GM23338 (cell line): ENCODE data around the gene HCST. TPM values are rescaled to one million over a fixed set of nuclear protein-coding genes. Genes with fewer than 3 reads are reported as not detected.

Experiments
- ATAC-seq: fragments of 200-7000 bp; cut with Tn5 transposase; 3 replicates; pipeline ENCODE4 v1.9.1; 2020
- DNase-seq: peaks from one replicate; pipeline ENCODE4 v3.0.0-alpha.2; 2015; ENCODE audit warnings: low spot score
- H2AFZ ChIP-seq: fragments of 200-600 bp; sonication (generic); 2 replicates; pipeline ENCODE4 v1.8.0; 2016; ENCODE audit warnings: antibody characterized with exemption, mild to moderate bottlenecking, moderate library complexity
- H3F3A ChIP-seq: fragments of 200-600 bp; sonication (generic); replicated peaks from 2 replicates; pipeline ENCODE4 v1.8.0; 2017; ENCODE audit warnings: antibody characterized with exemption, mixed run types, low read depth
- H3K27ac ChIP-seq: fragments of 200-600 bp; sonication (generic); 2 replicates; pipeline ENCODE4 v1.6.1; 2016; ENCODE audit warnings: low read depth
- H3K27me3 ChIP-seq: fragments of 200-600 bp; sonication (generic); 2 replicates; pipeline ENCODE4 v1.8.0; 2016; ENCODE audit warnings: mild to moderate bottlenecking, mixed run types, moderate library complexity; ENCODE audit not compliant: insufficient read depth
- H3K36me3 ChIP-seq: fragments of 200-600 bp; sonication (generic); 2 replicates; pipeline ENCODE4 v1.8.0; 2016; ENCODE audit warnings: mild to moderate bottlenecking; ENCODE audit not compliant: insufficient read depth
- H3K4me1 ChIP-seq: fragments of 200-600 bp; sonication (generic); 2 replicates; pipeline ENCODE4 v1.8.0; 2016; ENCODE audit warnings: mild to moderate bottlenecking, moderate library complexity; ENCODE audit not compliant: insufficient read depth
- H3K4me2 ChIP-seq: fragments of 200-600 bp; sonication (generic); 2 replicates; pipeline ENCODE4 v1.7.1; 2017; ENCODE audit warnings: mixed run types
- H3K4me3 ChIP-seq: fragments of 200-600 bp; sonication (generic); 2 replicates; pipeline ENCODE4 v1.6.1; 2016; ENCODE audit warnings: mixed run types
- H3K79me2 ChIP-seq: fragments of 200-600 bp; sonication (generic); replicated peaks from 2 replicates; pipeline ENCODE4 v1.8.0; 2017; ENCODE audit warnings: mild to moderate bottlenecking; ENCODE audit not compliant: insufficient read depth
- H3K9me2 ChIP-seq: fragments of 200-600 bp; sonication (generic); 2 replicates; pipeline ENCODE4 v1.8.0; 2017; ENCODE audit not compliant: insufficient read depth
- H4K20me1 ChIP-seq: fragments of 200-600 bp; sonication (generic); replicated peaks from 2 replicates; pipeline ENCODE4 v1.8.0; 2017; ENCODE audit warnings: mild to moderate bottlenecking; ENCODE audit not compliant: insufficient read depth
- H3K27ac Mint-ChIP-seq: 2 replicates; pipeline ENCODE4 v1.8.0; 2020; ENCODE audit warnings: inconsistent platforms, mild to moderate bottlenecking, moderate library complexity, mixed read lengths
- H3K27me3 Mint-ChIP-seq: 3 replicates; pipeline ENCODE4 v1.8.0; 2022; ENCODE audit warnings: low read depth, mild to moderate bottlenecking, moderate library complexity, mixed read lengths, inconsistent platforms; ENCODE audit not compliant: insufficient read depth, poor library complexity
- H3K36me3 Mint-ChIP-seq: 3 replicates; pipeline ENCODE4 v1.8.0; 2021; ENCODE audit warnings: low read depth, mild to moderate bottlenecking, inconsistent platforms, moderate library complexity, mixed read lengths
- H3K4me1 Mint-ChIP-seq: 3 replicates; pipeline ENCODE4 v1.8.0; 2020; ENCODE audit warnings: mild to moderate bottlenecking, inconsistent platforms, mixed read lengths
- H3K4me3 Mint-ChIP-seq: 3 replicates; pipeline ENCODE4 v1.8.0; 2021; ENCODE audit warnings: moderate library complexity, mild to moderate bottlenecking, inconsistent platforms, mixed read lengths
- H3K9me3 Mint-ChIP-seq: 3 replicates; pipeline ENCODE4 v1.8.0; 2020; ENCODE audit warnings: moderate library complexity, mild to moderate bottlenecking, inconsistent platforms, mixed read lengths
- CREB1 ChIP-seq: fragments of 250-450 bp; sonication (Bioruptor Pico); IDR thresholded peaks from 2 replicates; pipeline ENCODE4 v1.5.0; 2020; ENCODE audit warnings: low read depth, mild to moderate bottlenecking, moderate library complexity
- EZH2 ChIP-seq: fragments of 200-600 bp; sonication (generic); IDR thresholded peaks from one replicate; pipeline ENCODE4 v1.8.0; 2017; ENCODE audit warnings: antibody characterized with exemption, mild to moderate bottlenecking, low read depth; ENCODE audit not compliant: unreplicated experiment
- JUNB ChIP-seq: IDR thresholded peaks from one replicate; pipeline ENCODE4 v1.6.1; 2016; ENCODE audit warnings: antibody characterized with exemption; ENCODE audit not compliant: unreplicated experiment
- NANOG ChIP-seq: IDR thresholded peaks from 2 replicates; pipeline ENCODE4 v1.6.1; 2016; ENCODE audit warnings: antibody characterized with exemption, borderline replicate concordance
- POLR2AphosphoS5 ChIP-seq: IDR thresholded peaks from 2 replicates; pipeline ENCODE4 v1.6.1; 2016; ENCODE audit warnings: antibody characterized with exemption, low read depth
- STAT1 ChIP-seq: IDR thresholded peaks from one replicate; pipeline ENCODE4 v1.6.1; 2016; ENCODE audit warnings: antibody characterized with exemption; ENCODE audit not compliant: unreplicated experiment
- ZNF331 ChIP-seq: fragments of 250-450 bp; sonication (Bioruptor Pico); IDR thresholded peaks from 2 replicates; pipeline ENCODE4 v1.5.0; 2020; ENCODE audit warnings: low read depth, mild to moderate bottlenecking, moderate library complexity
- polyA plus RNA-seq: library from polyadenylated mRNA; unstranded; fragments of >200 nt; fragmentation: Nextera tagmentation; extraction: Ambion mirVana; gene quantifications from 2 replicates; pipeline ENCODE4 v1.2.1, GENCODE V29; 2016
- total RNA-seq: library from RNA; depleted of rRNA; stranded (reverse); fragments of >200 nt; shearing (Covaris generic); gene quantifications from 2 replicates; pipeline ENCODE4 v1.2.3, GENCODE V29; 2014
- TF ChIP-seq, protein P1 (sequence below): IDR thresholded peaks from one replicate; pipeline ENCODE4 v1.6.1; 2018; ENCODE audit warnings: antibody characterized with exemption; ENCODE audit not compliant: unreplicated experiment
- TF ChIP-seq, protein P2 (sequence below): fragments of 250-450 bp; sonication (Bioruptor Pico); IDR thresholded peaks from 2 replicates; pipeline ENCODE4 v1.5.0; 2020; ENCODE audit warnings: mild to moderate bottlenecking, moderate library complexity
- TF ChIP-seq, protein P3 (sequence below), 2 experiments: fragments of 200-600 bp in 1 of 2; sonication (generic) in 1 of 2; conservative IDR thresholded peaks; 2 replicates each; pipeline versions ENCODE4 v1.5.1 to v1.6.1; 2016 to 2017; ENCODE audit warnings: antibody characterized with exemption in 2 of 2, low read depth in 2 of 2, mild to moderate bottlenecking in 2 of 2, moderate library complexity in 1 of 2

HCST gene
- total and polyA plus RNA-seq, 2 experiments from 2014 or later, result 2.1 TPM; not detected in 1

DNA sequence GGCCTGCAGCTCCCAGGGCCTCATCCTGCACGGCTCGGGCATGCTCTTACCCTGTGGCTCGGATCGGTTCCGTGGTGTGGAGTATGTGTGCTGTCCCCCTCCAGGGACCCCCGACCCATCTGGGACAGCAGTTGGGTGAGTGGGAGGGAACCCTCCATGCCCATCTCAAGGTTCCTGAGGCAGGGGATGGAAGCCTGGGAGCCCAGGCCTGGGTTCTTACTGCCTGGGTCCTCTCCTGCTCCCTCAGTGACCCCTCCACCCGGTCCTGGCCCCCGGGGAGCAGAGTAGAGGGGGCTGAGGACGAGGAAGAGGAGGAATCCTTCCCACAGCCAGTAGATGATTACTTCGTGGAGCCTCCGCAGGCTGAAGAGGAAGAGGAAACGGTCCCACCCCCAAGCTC lies 30.7 kb upstream of the HCST start:
- H3K9me3 Mint-ChIP-seq, result no peaks in the 10 kb centered on the region; the same call in 2 of the 3 replicates
- H3K27me3 Mint-ChIP-seq, result peaks cover 29% of the 10 kb centered on the region
- Histone ChIP-seq H3K27ac (no peak overlapping the region), H2AFZ (no peak overlapping the region), H3F3A (peaks cover 15% of the 10 kb centered on the region; the same call in 1 of the 2 replicates), H3K9me2 (no peaks in the 10 kb centered on the region), H3K79me2 (no peaks in the 10 kb centered on the region), H3K36me3 (no peaks in the 10 kb centered on the region), H3K4me2 (no peak overlapping the region), H4K20me1 (no peaks in the 10 kb centered on the region), H3K4me3 (no peak overlapping the region), H3K4me1 (peaks cover 12% of the 10 kb centered on the region), H3K27me3 (peaks cover 16% of the 10 kb centered on the region)
- peaks cover 23% of the 10 kb centered on the region for H3K4me1 Mint-ChIP-seq
- ATAC-seq (no peak), DNase-seq (no peak)
- H3K36me3 Mint-ChIP-seq, result no peaks in the 10 kb centered on the region; the same call in 2 of the 3 replicates
- H3K4me3 Mint-ChIP-seq, result no peak overlapping the region
- TF ChIP-seq EZH2 (no peak), ZNF331 (CRISPR knock-in tag) (no peak), POLR2AphosphoS5 (no peak), STAT1 (no peak), JUNB (no peak), CREB1 (CRISPR knock-in tag) (no peak), NANOG (no peak)
- TF ChIP-seq, protein P1, sequence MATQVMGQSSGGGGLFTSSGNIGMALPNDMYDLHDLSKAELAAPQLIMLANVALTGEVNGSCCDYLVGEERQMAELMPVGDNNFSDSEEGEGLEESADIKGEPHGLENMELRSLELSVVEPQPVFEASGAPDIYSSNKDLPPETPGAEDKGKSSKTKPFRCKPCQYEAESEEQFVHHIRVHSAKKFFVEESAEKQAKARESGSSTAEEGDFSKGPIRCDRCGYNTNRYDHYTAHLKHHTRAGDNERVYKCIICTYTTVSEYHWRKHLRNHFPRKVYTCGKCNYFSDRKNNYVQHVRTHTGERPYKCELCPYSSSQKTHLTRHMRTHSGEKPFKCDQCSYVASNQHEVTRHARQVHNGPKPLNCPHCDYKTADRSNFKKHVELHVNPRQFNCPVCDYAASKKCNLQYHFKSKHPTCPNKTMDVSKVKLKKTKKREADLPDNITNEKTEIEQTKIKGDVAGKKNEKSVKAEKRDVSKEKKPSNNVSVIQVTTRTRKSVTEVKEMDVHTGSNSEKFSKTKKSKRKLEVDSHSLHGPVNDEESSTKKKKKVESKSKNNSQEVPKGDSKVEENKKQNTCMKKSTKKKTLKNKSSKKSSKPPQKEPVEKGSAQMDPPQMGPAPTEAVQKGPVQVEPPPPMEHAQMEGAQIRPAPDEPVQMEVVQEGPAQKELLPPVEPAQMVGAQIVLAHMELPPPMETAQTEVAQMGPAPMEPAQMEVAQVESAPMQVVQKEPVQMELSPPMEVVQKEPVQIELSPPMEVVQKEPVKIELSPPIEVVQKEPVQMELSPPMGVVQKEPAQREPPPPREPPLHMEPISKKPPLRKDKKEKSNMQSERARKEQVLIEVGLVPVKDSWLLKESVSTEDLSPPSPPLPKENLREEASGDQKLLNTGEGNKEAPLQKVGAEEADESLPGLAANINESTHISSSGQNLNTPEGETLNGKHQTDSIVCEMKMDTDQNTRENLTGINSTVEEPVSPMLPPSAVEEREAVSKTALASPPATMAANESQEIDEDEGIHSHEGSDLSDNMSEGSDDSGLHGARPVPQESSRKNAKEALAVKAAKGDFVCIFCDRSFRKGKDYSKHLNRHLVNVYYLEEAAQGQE, result no peak
- TF ChIP-seq, protein P2, sequence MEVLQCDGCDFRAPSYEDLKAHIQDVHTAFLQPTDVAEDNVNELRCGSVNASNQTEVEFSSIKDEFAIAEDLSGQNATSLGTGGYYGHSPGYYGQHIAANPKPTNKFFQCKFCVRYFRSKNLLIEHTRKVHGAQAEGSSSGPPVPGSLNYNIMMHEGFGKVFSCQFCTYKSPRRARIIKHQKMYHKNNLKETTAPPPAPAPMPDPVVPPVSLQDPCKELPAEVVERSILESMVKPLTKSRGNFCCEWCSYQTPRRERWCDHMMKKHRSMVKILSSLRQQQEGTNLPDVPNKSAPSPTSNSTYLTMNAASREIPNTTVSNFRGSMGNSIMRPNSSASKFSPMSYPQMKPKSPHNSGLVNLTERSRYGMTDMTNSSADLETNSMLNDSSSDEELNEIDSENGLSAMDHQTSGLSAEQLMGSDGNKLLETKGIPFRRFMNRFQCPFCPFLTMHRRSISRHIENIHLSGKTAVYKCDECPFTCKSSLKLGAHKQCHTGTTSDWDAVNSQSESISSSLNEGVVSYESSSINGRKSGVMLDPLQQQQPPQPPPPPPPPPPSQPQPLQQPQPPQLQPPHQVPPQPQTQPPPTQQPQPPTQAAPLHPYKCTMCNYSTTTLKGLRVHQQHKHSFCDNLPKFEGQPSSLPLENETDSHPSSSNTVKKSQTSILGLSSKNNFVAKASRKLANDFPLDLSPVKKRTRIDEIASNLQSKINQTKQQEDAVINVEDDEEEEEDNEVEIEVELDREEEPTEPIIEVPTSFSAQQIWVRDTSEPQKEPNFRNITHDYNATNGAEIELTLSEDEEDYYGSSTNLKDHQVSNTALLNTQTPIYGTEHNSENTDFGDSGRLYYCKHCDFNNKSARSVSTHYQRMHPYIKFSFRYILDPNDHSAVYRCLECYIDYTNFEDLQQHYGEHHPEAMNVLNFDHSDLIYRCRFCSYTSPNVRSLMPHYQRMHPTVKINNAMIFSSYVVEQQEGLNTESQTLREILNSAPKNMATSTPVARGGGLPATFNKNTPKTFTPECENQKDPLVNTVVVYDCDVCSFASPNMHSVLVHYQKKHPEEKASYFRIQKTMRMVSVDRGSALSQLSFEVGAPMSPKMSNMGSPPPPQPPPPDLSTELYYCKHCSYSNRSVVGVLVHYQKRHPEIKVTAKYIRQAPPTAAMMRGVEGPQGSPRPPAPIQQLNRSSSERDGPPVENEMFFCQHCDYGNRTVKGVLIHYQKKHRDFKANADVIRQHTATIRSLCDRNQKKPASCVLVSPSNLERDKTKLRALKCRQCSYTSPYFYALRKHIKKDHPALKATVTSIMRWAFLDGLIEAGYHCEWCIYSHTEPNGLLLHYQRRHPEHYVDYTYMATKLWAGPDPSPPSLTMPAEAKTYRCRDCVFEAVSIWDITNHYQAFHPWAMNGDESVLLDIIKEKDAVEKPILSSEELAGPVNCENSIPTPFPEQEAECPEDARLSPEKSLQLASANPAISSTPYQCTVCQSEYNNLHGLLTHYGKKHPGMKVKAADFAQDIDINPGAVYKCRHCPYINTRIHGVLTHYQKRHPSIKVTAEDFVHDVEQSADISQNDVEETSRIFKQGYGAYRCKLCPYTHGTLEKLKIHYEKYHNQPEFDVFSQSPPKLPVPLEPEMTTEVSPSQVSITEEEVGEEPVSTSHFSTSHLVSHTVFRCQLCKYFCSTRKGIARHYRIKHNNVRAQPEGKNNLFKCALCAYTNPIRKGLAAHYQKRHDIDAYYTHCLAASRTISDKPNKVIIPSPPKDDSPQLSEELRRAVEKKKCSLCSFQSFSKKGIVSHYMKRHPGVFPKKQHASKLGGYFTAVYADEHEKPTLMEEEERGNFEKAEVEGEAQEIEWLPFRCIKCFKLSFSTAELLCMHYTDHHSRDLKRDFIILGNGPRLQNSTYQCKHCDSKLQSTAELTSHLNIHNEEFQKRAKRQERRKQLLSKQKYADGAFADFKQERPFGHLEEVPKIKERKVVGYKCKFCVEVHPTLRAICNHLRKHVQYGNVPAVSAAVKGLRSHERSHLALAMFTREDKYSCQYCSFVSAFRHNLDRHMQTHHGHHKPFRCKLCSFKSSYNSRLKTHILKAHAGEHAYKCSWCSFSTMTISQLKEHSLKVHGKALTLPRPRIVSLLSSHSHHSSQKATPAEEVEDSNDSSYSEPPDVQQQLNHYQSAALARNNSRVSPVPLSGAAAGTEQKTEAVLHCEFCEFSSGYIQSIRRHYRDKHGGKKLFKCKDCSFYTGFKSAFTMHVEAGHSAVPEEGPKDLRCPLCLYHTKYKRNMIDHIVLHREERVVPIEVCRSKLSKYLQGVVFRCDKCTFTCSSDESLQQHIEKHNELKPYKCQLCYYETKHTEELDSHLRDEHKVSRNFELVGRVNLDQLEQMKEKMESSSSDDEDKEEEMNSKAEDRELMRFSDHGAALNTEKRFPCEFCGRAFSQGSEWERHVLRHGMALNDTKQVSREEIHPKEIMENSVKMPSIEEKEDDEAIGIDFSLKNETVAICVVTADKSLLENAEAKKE (CRISPR knock-in tag), result no peak
- TF ChIP-seq, protein P3, sequence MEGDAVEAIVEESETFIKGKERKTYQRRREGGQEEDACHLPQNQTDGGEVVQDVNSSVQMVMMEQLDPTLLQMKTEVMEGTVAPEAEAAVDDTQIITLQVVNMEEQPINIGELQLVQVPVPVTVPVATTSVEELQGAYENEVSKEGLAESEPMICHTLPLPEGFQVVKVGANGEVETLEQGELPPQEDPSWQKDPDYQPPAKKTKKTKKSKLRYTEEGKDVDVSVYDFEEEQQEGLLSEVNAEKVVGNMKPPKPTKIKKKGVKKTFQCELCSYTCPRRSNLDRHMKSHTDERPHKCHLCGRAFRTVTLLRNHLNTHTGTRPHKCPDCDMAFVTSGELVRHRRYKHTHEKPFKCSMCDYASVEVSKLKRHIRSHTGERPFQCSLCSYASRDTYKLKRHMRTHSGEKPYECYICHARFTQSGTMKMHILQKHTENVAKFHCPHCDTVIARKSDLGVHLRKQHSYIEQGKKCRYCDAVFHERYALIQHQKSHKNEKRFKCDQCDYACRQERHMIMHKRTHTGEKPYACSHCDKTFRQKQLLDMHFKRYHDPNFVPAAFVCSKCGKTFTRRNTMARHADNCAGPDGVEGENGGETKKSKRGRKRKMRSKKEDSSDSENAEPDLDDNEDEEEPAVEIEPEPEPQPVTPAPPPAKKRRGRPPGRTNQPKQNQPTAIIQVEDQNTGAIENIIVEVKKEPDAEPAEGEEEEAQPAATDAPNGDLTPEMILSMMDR (conservative IDR thresholded peaks at IDR 0.05; ENCODE audit: low read depth in 2 of 2), result no peak
- H3K27ac Mint-ChIP-seq, result no peak overlapping the region; the same call in 1 of the 2 replicates
